Suprapubic skin (tissue), 4 donors: ENCODE measurements around the gene ZFP82. TPM values are rescaled to one million over a fixed set of nuclear protein-coding genes. Genes with fewer than 3 reads are reported as not detected.

Source experiments
- DNase-seq, 2 donors: peaks; one replicate each; pipeline ENCODE4 v3.0.0-alpha.2; 2019; ENCODE audit warnings: low spot score in 2 of 2
- H3K27ac ChIP-seq: fragments of 200-600 bp; sonication (generic); one replicate; pipeline ENCODE4 v1.5.1; 2019
- H3K27me3 ChIP-seq: fragments of 200-600 bp; sonication (generic); one replicate; pipeline ENCODE4 v1.5.1; 2019
- H3K36me3 ChIP-seq: fragments of 200-600 bp; sonication (generic); one replicate; pipeline ENCODE4 v1.5.1; 2019
- H3K4me1 ChIP-seq: fragments of 200-600 bp; sonication (generic); one replicate; pipeline ENCODE4 v1.5.1; 2019
- H3K4me3 ChIP-seq: fragments of 200-600 bp; sonication (generic); one replicate; pipeline ENCODE4 v1.5.1; 2019; ENCODE audit warnings: mild to moderate bottlenecking
- H3K9me3 ChIP-seq: fragments of 200-600 bp; sonication (generic); one replicate; pipeline ENCODE4 v1.5.1; 2019
- EP300 ChIP-seq: sonication (generic); formaldehyde crosslinking; IDR thresholded peaks from one replicate; pipeline ENCODE4 v1.6.1; 2017; ENCODE audit warnings: antibody characterized with exemption
- POLR2A ChIP-seq, 2 donors: fragments of 450-650 bp; IDR thresholded peaks; one replicate each; pipeline ENCODE4 v1.6.1; 2017; ENCODE audit warnings: antibody characterized with exemption in 2 of 2, mild to moderate bottlenecking in 2 of 2, moderate library complexity in 2 of 2
- POLR2AphosphoS5 ChIP-seq, 3 donors: sonication (generic); formaldehyde crosslinking; IDR thresholded peaks; one replicate each; pipeline ENCODE4 v1.6.1; 2017; ENCODE audit warnings: antibody characterized with exemption in 3 of 3
- WGBS: methylation state at CpG from one replicate; pipeline ENCODE4 v1.1.5; 2018; 5-methylcytosine and 5-hydroxymethylcytosine counted together
- total RNA-seq, 4 donors: library from RNA; depleted of rRNA; stranded (reverse); fragments of >200 nt; gene quantifications; one replicate each; pipeline ENCODE4 v1.1.0, GENCODE V29; 2016
- TF ChIP-seq, protein P1 (sequence below), 2 donors: fragments of 200-600 bp in 1 of 2; fragments of 450-650 bp in 1 of 2; sonication (generic) in 1 of 2; IDR thresholded peaks; one replicate each; pipeline ENCODE4 v1.5.1; 2016 to 2019; ENCODE audit warnings: antibody characterized with exemption in 2 of 2, mild to moderate bottlenecking in 1 of 2, moderate library complexity in 1 of 2

Gene ZFP82
- total RNA-seq, 4 donors from 2014 or later = 0.47 to 4.0 (median 1.7) TPM

DNA sequence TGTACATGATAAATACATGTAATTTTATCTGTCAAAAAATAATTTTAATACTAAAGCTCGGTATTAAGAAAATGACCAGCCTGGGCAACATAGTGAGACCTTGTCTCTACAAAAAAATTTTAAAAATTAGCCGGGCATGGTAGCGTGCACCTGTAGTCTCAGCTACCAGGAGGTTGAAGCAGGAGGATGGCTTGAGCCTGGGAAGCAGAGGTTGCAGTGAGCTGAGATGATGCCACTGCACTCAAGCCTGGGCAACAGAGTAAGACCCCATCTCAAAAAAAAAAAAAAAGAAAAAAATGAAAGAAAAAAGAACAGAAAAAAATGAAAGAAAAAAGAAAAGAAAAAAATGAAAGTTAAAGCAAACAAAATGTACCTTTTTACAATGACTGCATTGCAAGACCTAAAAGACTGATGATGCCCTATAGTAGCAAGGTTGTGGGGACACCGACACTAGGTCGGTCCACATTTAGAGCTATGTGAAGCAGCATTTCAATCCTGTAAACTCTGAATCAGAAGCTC is 44.7 kb downstream of the ZFP82 start:
- H3K4me3 ChIP-seq = no peak overlapping the region
- H3K27me3 ChIP-seq = no peaks in the 10 kb centered on the region
- peaks cover 5% of the 10 kb centered on the region for H3K9me3 ChIP-seq
- no peak for TF ChIP-seq POLR2AphosphoS5 (IDR thresholded peaks at IDR 0.05)
- no peak for TF ChIP-seq POLR2A (IDR thresholded peaks at IDR 0.05)
- TF ChIP-seq, protein P1, sequence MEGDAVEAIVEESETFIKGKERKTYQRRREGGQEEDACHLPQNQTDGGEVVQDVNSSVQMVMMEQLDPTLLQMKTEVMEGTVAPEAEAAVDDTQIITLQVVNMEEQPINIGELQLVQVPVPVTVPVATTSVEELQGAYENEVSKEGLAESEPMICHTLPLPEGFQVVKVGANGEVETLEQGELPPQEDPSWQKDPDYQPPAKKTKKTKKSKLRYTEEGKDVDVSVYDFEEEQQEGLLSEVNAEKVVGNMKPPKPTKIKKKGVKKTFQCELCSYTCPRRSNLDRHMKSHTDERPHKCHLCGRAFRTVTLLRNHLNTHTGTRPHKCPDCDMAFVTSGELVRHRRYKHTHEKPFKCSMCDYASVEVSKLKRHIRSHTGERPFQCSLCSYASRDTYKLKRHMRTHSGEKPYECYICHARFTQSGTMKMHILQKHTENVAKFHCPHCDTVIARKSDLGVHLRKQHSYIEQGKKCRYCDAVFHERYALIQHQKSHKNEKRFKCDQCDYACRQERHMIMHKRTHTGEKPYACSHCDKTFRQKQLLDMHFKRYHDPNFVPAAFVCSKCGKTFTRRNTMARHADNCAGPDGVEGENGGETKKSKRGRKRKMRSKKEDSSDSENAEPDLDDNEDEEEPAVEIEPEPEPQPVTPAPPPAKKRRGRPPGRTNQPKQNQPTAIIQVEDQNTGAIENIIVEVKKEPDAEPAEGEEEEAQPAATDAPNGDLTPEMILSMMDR (IDR thresholded peaks at IDR 0.05) = no peak
- TF ChIP-seq EP300 = no peak
- peaks cover 7% of the 10 kb centered on the region for H3K36me3 ChIP-seq
- H3K4me1 ChIP-seq = peaks cover 19% of the 10 kb centered on the region
- no peak overlapping the region for H3K27ac ChIP-seq
- no peak for DNase-seq
- WGBS = 97% methylated on average over 5 of the region's 5 CpGs

DNA sequence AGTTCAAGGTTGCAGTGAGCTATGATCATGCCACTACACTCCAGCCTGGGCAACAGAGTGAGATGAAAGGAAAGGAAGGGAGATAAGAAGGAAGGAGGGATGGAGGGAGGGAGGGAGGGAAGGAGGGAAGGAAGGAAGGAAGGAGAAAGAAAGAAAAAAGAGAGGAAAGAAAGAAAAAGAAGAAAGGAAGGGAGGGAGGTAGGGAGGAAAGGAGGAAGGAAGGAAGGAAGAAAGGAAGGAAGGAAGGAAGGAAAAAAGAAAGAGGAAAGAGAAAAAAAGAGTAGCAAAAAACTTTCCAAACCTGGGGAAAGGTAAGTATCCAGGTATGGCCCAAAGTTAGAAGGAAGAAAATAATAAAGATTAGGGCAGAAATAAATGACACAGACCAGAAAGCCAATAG is 46.6 kb downstream of the ZFP82 start:
- no peaks in the 10 kb centered on the region for H3K27me3 ChIP-seq
- no peak overlapping the region for H3K27ac ChIP-seq
- TF ChIP-seq EP300 = no peak
- TF ChIP-seq POLR2AphosphoS5 (IDR thresholded peaks at IDR 0.05) = no peak
- TF ChIP-seq, protein P1 (IDR thresholded peaks at IDR 0.05) = no peak
- TF ChIP-seq POLR2A (IDR thresholded peaks at IDR 0.05) = no peak
- no peak for DNase-seq
- H3K36me3 ChIP-seq = peaks cover 21% of the 10 kb centered on the region
- no peak overlapping the region for H3K4me3 ChIP-seq
- peaks cover 5% of the 10 kb centered on the region for H3K9me3 ChIP-seq
- H3K4me1 ChIP-seq = peaks cover 2% of the 10 kb centered on the region

DNA sequence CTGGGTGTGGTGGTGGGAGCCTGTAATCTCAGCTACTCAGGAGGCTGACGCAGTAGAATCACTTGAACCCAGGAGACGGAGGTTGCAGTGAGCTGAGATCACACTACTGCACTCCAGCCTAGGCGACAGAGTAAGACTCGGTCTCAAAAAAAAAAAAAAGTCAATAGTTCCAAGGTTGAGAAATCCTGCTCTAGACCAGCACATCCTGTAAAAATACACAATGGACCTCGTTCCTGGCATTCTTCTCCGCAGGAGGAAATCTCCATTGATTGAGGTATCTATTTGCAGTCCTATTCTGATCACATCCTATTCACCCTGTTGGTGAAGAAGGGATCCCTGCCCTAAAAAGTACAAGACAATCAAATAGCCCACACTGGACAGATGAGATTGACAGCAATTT is 54.6 kb downstream of the ZFP82 start:
- WGBS = 87% methylated on average over 6 of the region's 6 CpGs
- peaks cover 80% of the 10 kb centered on the region for H3K36me3 ChIP-seq
- H3K27ac ChIP-seq = no peak overlapping the region
- TF ChIP-seq POLR2A (IDR thresholded peaks at IDR 0.05) (no peak), EP300 (no peak), POLR2AphosphoS5 (IDR thresholded peaks at IDR 0.05) (no peak)
- TF ChIP-seq, protein P1 (IDR thresholded peaks at IDR 0.05) = no peak
- H3K27me3 ChIP-seq = no peaks in the 10 kb centered on the region
- H3K9me3 ChIP-seq = no peaks in the 10 kb centered on the region
- no peak overlapping the region for H3K4me3 ChIP-seq
- DNase-seq = no peak
- no peaks in the 10 kb centered on the region for H3K4me1 ChIP-seq

Other genes starting within 250 kb of the ZFP82 start
- 1 to 10 TPM; 3.6 to 9.8 (median 6.2) TPM for gene ZNF565, start 204.0 kb downstream of the ZFP82 start, total RNA-seq
- 10 to 100 TPM; 60.2 to 70.4 (median 64.3) TPM for gene ZNF146, start 203.5 kb downstream of the ZFP82 start, total RNA-seq
- 10 to 100 TPM in 1 of 4 donors, 1 to 10 TPM in 3; 1.5 to 10.5 (median 3.6) TPM for gene ZFP14, start 39.4 kb downstream of the ZFP82 start, total RNA-seq
- gene ZNF566, start 70.9 kb upstream of the ZFP82 start, total RNA-seq = 10 to 100 TPM in 1 of 4 donors, 1 to 10 TPM in 3; 6.4 to 24.4 (median 7.4) TPM
- gene ZNF260, start 109.6 kb upstream of the ZFP82 start, total RNA-seq = 10 to 100 TPM in 3 of 4 donors, 1 to 10 TPM in 1; 5.1 to 24.4 (median 14.4) TPM
- gene ZNF529, start 154.6 kb upstream of the ZFP82 start, total RNA-seq = 10 to 100 TPM in 2 of 4 donors, 1 to 10 TPM in 2; 7.0 to 13.3 (median 10.7) TPM
- 10 to 100 TPM in 1 of 4 donors, under 1 TPM in 3; 0.62 to 11.7 (median 0.86) TPM for gene ZNF382, start 186.7 kb upstream of the ZFP82 start, total RNA-seq
- 10 to 100 TPM in 1 of 4 donors, 1 to 10 TPM in 3; 5.5 to 13.5 (median 8.6) TPM for gene ZNF461, start 248.2 kb upstream of the ZFP82 start, total RNA-seq